Esophagus muscularis mucosa (tissue), 4 donors: ENCODE measurements around the gene HAUS5.

Experiments
- CTCF ChIP-seq, 3 experiments: fragments of 200-600 bp in 2 of 3; fragments of 450-650 bp in 1 of 3; sonication (generic) in 2 of 3; IDR thresholded peaks; one replicate each; pipeline ENCODE4 v1.5.1; 2017 to 2019; ENCODE audit warnings: antibody characterized with exemption in 3 of 3, mild to moderate bottlenecking in 2 of 3, moderate library complexity in 1 of 3
- EP300 ChIP-seq: sonication (generic); formaldehyde crosslinking; IDR thresholded peaks from one replicate; pipeline ENCODE4 v1.6.1; 2017; ENCODE audit warnings: antibody characterized with exemption
- POLR2A ChIP-seq: fragments of 450-650 bp; IDR thresholded peaks from one replicate; pipeline ENCODE4 v1.6.1; 2017; ENCODE audit warnings: antibody characterized with exemption, moderate library complexity, mild to moderate bottlenecking, low read depth
- POLR2AphosphoS5 ChIP-seq, 2 donors: sonication (generic); formaldehyde crosslinking; IDR thresholded peaks; one replicate each; pipeline ENCODE4 v1.6.1; 2017; ENCODE audit warnings: antibody characterized with exemption in 2 of 2

DNA sequence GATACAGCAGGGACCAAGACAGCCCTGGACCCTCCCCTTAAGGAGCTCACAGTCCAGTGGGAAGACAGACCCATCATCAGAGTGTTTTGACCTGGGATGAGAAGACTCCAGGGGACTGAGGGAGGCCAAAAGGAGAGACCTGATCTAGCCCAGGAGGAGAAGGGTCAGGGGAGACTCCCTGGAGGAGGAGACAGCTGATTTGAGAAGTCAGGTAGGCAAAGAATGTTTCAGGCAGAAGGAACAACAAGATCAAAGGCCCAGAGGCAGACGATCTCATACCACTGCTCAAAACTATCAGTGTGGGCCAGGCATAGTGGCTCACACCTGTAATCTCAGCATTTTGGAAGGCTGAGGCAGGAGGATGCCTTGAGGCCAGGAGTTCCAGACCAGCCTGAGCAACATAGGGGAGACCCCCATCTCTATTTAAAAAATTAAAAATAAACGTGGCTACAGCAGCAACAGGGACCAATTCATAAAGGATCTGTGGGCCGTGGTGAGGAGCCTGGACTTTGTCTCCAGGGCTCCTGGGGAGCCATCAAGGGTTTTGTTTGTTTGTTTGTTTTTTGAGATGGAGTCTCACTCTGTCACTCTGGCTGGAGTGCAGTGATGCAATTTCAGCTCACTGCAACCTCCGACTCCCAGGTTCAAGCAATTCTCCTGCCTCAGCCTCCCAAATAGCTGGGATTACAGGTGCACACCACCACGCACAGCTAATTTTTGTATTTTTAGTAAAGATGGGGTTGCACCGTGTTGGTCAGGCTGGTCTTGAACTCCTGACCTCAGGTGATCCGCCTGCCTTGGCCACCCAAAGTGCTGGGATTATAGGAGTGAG lies 33.4 kb downstream of the HAUS5 start:
- TF ChIP-seq CTCF (IDR thresholded peaks at IDR 0.05) (no peak), POLR2AphosphoS5 (IDR thresholded peaks at IDR 0.05) (no peak), POLR2A (no peak), EP300 (no peak)
